ENCODE results near the gene PMVK.

The PMVK gene

GRCh38 chr1:154955039-154955717 is 18.7 kb upstream of the PMVK start:
- peak overlapping the region; percentile 44 to 94 (median 79) for H3K27ac ChIP-seq
- peak overlapping the region; percentile 40 to 51 (median 46) for H3K4me3 ChIP-seq

GRCh38 chr1:154954541-154954940 is 18.0 kb upstream of the PMVK start:
- Histone ChIP-seq H3K4me3 (peak overlapping the region in 4 of 7 experiments; percentile 43 to 51 (median 47)), H3K27ac (peak overlapping the region in 13 of 21 experiments; percentile 19 to 94 (median 70))

- H3K4me3 ChIP-seq: peak overlapping the region in 2 of 7 experiments; percentile 3 to 46
- peak overlapping the region in 9 of 21 experiments; percentile 23 to 94 (median 77) for H3K27ac ChIP-seq
These were observed 17.1 kb upstream of the PMVK start for GRCh38 chr1:154953611-154954038.

GRCh38 chr1:154952664-154953063 is 16.1 kb upstream of the PMVK start:
- H3K27ac ChIP-seq: peak overlapping the region in 10 of 21 experiments; percentile 6 to 94 (median 70)
- peak overlapping the region in 3 of 7 experiments; percentile 2 to 22 (median 2) for H3K4me3 ChIP-seq

GRCh38 chr1:154951901-154952657 is 15.6 kb upstream of the PMVK start:
- Histone ChIP-seq H3K4me3 (peak overlapping the region in 2 of 7 experiments; percentile 2 to 22), H3K27ac (peak overlapping the region in 11 of 21 experiments; percentile 6 to 94 (median 62))

GRCh38 chr1:154948079-154948478 is 11.6 kb upstream of the PMVK start:
- Histone ChIP-seq H3K27ac (no peak overlapping the region), H3K4me3 (no peak overlapping the region)

GRCh38 chr1:154945962-154946850 is 9.7 kb upstream of the PMVK start:
- no peak overlapping the region for H3K27ac ChIP-seq
- H3K4me3 ChIP-seq: no peak overlapping the region

- no peak overlapping the region for H3K4me3 ChIP-seq
- H3K27ac ChIP-seq: peak overlapping the region in 3 of 21 experiments; percentile 6 to 47 (median 27)
These were observed 8.8 kb upstream of the PMVK start for GRCh38 chr1:154945160-154945961.

GRCh38 chr1:154944401-154945159 is 8.1 kb upstream of the PMVK start:
- H3K27ac ChIP-seq: peak overlapping the region in 13 of 21 experiments; percentile 6 to 99 (median 62)

GRCh38 chr1:154943649-154944400 is 7.3 kb upstream of the PMVK start:
- Histone ChIP-seq H3K27ac (peak overlapping the region in 16 of 21 experiments; percentile 10 to 100 (median 66)), H3K4me3 (no peak overlapping the region)

More at GRCh38 chr1:154944401-154945159, 8.1 kb upstream of the PMVK start:
- no peak overlapping the region for H3K4me3 ChIP-seq

GRCh38 chr1:154941333-154942013 is 5.0 kb upstream of the PMVK start:
- Histone ChIP-seq H3K27ac (peak overlapping the region in 20 of 21 experiments; percentile 43 to 100 (median 76)), H3K4me3 (no peak overlapping the region)

GRCh38 chr1:154940651-154941194 is 4.2 kb upstream of the PMVK start:
- H3K4me3 ChIP-seq: no peak overlapping the region
- H3K27ac ChIP-seq: peak overlapping the region in 18 of 21 experiments; percentile 18 to 100 (median 78)

- peak overlapping the region in 16 of 21 experiments; percentile 28 to 100 (median 89) for H3K27ac ChIP-seq
These were observed 3.7 kb upstream of the PMVK start for GRCh38 chr1:154940213-154940560.

GRCh38 chr1:154938604-154939399 is 2.3 kb upstream of the PMVK start:
- H3K4me3 ChIP-seq: no peak overlapping the region
- H3K27ac ChIP-seq: peak overlapping the region in 20 of 21 experiments; percentile 95 to 100 (median 98)

More at GRCh38 chr1:154940213-154940560, 3.7 kb upstream of the PMVK start:
- no peak overlapping the region for H3K4me3 ChIP-seq

GRCh38 chr1:154937988-154938386 is 1.5 kb upstream of the PMVK start:
- H3K27ac ChIP-seq: peak overlapping the region; percentile 75 to 100 (median 98)
- peak overlapping the region in 4 of 7 experiments; percentile 37 to 69 (median 64) for H3K4me3 ChIP-seq
